DMS79 treated with DMSO at 0.1 percent for 48 hours (cell line): ENCODE measurements around the gene TRIM24.

ENCODE experiments used
- DNase-seq: peaks from one replicate; lab custom pipeline; 2025; lab: John Stamatoyannopoulos, UW

Gene TRIM24

DNA sequence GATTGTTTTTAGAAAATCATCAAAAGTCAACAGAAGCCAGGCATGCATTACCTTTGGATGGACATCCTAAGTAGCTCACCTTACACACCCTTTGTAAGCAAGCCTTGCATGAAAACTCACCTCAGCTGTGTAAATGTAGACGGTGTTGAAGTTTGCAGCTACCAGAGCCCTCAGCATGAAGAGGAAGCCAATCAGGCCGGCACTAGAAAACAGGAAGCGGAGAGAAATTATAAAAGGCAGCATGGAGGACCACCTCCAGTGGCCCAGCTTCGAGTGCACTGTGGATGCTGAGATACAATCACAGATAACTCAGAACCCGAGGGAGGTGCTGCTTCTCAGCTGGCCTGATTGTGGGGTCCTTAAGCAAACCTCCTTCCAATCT lies 165.8 kb downstream of the TRIM24 start:
- peak; percentile 72 for DNase-seq

DNA sequence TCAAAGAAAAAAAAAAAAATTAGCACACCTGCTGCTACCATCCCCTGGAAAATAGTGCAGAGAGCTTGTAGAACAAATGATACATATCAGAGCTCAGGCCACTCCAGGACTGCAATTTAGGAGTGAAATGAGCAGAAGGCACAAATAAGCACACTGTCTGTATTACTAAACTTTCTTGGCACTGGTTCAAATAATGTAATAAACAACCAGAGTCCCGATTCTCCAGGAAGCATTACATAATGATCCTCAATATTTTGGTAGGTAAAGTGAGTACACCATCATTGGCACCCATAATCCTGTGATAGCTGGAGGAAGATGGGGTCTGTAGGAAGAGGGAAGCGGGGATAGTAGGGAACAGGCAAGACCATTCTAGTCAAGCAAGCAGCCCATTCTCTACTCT lies 166.8 kb downstream of the TRIM24 start:
- no peak for DNase-seq

DNA sequence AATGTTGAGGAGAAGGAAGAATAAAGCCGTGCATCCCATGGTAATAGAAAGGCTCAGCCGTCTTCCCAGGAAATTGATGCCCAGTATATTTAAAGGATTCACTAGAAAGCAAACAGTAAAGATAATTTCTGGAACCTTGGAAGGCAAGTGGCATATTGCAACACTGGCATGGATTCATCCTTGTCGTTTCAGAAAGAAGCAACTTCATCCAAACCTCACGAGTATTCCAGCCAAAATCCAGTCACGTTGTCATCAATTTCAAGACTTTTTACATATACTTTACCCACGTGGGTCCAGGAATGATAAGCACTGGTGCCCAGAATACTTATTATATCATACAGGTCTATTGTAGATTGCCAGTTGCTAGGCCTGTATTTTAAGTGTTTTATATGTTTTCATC lies 167.3 kb downstream of the TRIM24 start:
- DNase-seq: no peak

DNA sequence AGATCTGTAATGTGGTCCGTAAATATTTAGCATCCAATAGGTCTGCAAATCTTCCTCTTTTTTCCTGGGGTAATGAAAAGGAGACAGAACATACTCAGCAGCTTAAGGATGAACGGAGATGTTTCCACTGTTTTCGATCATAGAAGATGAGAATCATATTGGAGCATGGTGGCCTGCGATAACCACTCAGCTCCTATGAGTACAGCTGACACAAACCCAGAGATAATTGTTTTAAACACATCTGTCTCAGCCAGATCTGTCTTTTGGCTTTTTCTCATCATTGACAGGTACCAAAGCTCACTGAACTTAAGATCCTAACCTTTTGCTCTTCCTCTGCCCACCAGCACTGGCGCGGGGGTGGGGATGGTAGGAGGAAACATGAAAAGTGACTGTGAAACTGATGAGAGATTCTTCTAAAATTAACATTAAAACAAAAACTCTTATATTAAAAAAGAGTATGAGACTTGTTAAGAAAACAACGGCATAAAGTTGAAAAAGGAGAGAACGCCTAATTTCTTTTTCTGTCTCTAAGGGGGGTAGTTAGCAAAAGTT lies 170.1 kb downstream of the TRIM24 start:
- no peak for DNase-seq

DNA sequence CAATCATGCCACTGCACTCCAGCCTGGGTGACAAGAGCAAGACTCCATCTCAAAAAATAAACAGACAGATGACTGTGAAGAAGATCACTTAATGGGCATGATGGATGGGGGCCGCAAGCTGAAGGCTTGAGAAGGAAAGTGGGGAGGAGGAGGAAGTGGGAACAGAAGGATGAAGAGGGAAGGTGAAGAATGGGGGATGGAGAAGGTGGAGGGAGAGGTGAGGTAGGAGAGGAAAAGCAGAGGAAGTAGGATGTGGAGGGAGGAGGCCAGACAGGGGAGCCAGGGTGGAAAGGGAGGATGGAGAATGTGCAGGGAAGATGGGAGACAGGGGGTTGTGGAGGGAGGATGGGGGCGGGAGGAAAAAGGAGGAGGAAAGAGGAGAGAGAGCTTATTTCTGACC lies 172.3 kb downstream of the TRIM24 start:
- no peak for DNase-seq

DNA sequence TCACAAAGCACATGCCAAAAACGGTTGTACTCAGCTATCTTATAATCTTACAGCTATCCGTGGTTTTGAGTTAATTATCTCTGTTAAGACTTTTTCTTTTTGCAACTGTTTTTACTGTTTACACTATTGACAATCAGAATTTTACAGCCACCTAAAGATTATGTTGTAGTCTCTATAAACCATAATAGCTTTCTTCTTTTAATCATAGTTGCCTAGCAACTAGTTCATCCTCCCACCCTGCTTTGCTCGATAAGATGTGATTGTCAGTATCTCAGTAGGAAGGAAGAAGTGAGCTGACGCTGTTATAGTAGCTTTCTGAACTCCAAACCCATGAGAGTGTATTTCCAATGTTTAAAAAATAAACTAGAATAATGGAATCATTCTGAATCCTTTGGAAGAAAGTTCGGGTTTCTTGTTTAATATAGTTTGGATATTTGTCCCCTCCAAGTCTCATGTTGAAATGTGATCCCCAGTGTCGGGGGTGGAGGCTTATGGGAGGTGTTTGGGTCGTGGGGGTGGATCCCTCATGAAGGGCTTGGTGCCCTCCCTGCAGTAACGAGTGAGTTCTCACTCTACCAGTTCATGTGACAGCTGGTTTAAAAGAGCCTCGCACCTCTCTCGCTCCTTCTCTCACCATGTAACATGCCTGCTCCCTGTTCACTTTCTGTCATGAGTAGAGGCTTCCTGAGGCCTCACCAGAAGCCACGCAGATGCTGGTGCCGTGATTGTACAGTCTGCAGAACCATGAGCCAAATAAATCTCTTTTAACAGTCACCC lies 173.0 kb downstream of the TRIM24 start:
- DNase-seq: no peak
